HEK293 (cell line): Measurements from ENCODE around the gene CNTLN.

Experiments used
- CTCF ChIA-PET: fragments of 350-600 bp; formaldehyde crosslinking; extraction: SDS; loops from one replicate; lab custom pipeline; 2021; ENCODE audit warnings: antibody characterized with exemption; lab: Yijun Ruan, JAX
- POLR2A ChIA-PET: fragments of 300-600 bp; formaldehyde crosslinking; extraction: SDS; loops from one replicate; lab custom pipeline; 2020; ENCODE audit warnings: antibody characterized with exemption, inconsistent platforms; lab: Yijun Ruan, JAX
- H3K27ac ChIP-seq: fragments of 200-500 bp; sonication (Bioruptor generic); 2 replicates; pipeline ENCODE4 v1.5.1; 2014; ENCODE audit warnings: low read depth, low read length, control low read depth, inconsistent platforms; ENCODE audit errors: extremely low read depth
- H3K36me3 ChIP-seq, 2 experiments: fragments of 200-500 bp in 1 of 2; sonication (Bioruptor generic) in 1 of 2; 1 replicate in 1 of 2; 2 replicates in 1 of 2; pipeline ENCODE4 v1.5.1; 2014 to 2017; ENCODE audit warnings: inconsistent platforms in 2 of 2, low read length in 2 of 2; ENCODE audit not compliant: control insufficient read depth in 2 of 2, insufficient read depth in 1 of 2
- H3K4me1 ChIP-seq: fragments of 200-500 bp; sonication (Bioruptor generic); 2 replicates; pipeline ENCODE4 v1.5.1; 2014; ENCODE audit warnings: mild to moderate bottlenecking, low read length, inconsistent platforms; ENCODE audit not compliant: control insufficient read depth, insufficient read depth
- H3K4me3 ChIP-seq: 2 replicates; pipeline ENCODE4 v1.5.1; 2011; ENCODE audit warnings: low read depth, mild to moderate bottlenecking, control low read depth, low read length, moderate library complexity
- H3K9me3 ChIP-seq: fragments of 200-500 bp; sonication (Bioruptor generic); 2 replicates; pipeline ENCODE4 v1.5.1; 2014; ENCODE audit warnings: low read depth, low read length, inconsistent platforms; ENCODE audit not compliant: control insufficient read depth, insufficient read depth
- KLF10 ChIP-seq: fragments of 450-650 bp; IDR thresholded peaks from 2 replicates; pipeline ENCODE4 v1.5.1; 2018; ENCODE audit warnings: missing biosample characterization, mild to moderate bottlenecking, missing genetic modification characterization
- SALL2 ChIP-seq: fragments of 450-650 bp; formaldehyde crosslinking; IDR thresholded peaks from 2 replicates; pipeline ENCODE4 v1.5.0; 2017; ENCODE audit warnings: missing biosample characterization, mild to moderate bottlenecking, missing genetic modification characterization, borderline replicate concordance
- SP2 ChIP-seq: fragments of 450-650 bp; formaldehyde crosslinking; IDR thresholded peaks from 2 replicates; pipeline ENCODE4 v1.5.1; 2016; ENCODE audit warnings: missing biosample characterization, missing genetic modification characterization
- ZFP3 ChIP-seq: fragments of 450-650 bp; formaldehyde crosslinking; IDR thresholded peaks from 2 replicates; pipeline ENCODE4 v1.5.1; 2016; ENCODE audit warnings: low read depth, missing biosample characterization, missing genetic modification characterization
- ZNF121 ChIP-seq: fragments of 450-650 bp; formaldehyde crosslinking; IDR thresholded peaks from 2 replicates; pipeline ENCODE4 v1.5.1; 2016; ENCODE audit warnings: missing biosample characterization, missing genetic modification characterization
- ZNF133 ChIP-seq: fragments of 450-650 bp; formaldehyde crosslinking; IDR thresholded peaks from 2 replicates; pipeline ENCODE4 v1.5.1; 2016; ENCODE audit warnings: missing biosample characterization, missing genetic modification characterization
- ZNF138 ChIP-seq: fragments of 450-650 bp; formaldehyde crosslinking; IDR thresholded peaks from 2 replicates; pipeline ENCODE4 v1.5.1; 2016; ENCODE audit warnings: missing biosample characterization, missing genetic modification characterization, borderline replicate concordance
- ZNF140 ChIP-seq: fragments of 450-650 bp; formaldehyde crosslinking; IDR thresholded peaks from 2 replicates; pipeline ENCODE4 v1.5.1; 2016; ENCODE audit warnings: missing biosample characterization, missing genetic modification characterization
- ZNF148 ChIP-seq: fragments of 450-650 bp; formaldehyde crosslinking; IDR thresholded peaks from 2 replicates; pipeline ENCODE4 v1.5.0; 2017; ENCODE audit warnings: missing biosample characterization, missing genetic modification characterization, borderline replicate concordance
- ZNF18 ChIP-seq: fragments of 450-650 bp; formaldehyde crosslinking; IDR thresholded peaks from 2 replicates; pipeline ENCODE4 v1.5.1; 2016; ENCODE audit warnings: missing biosample characterization, missing genetic modification characterization
- ZNF223 ChIP-seq: fragments of 450-650 bp; formaldehyde crosslinking; IDR thresholded peaks from 2 replicates; pipeline ENCODE4 v1.5.1; 2016; ENCODE audit warnings: missing biosample characterization, missing genetic modification characterization
- ZNF324 ChIP-seq: fragments of 450-650 bp; formaldehyde crosslinking; IDR thresholded peaks from 2 replicates; pipeline ENCODE4 v1.5.1; 2016; ENCODE audit warnings: missing biosample characterization, missing genetic modification characterization
- ZNF354C ChIP-seq: fragments of 450-650 bp; formaldehyde crosslinking; IDR thresholded peaks from 2 replicates; pipeline ENCODE4 v1.5.1; 2016; ENCODE audit warnings: missing biosample characterization, missing genetic modification characterization, low read depth, borderline replicate concordance
- ZNF391 ChIP-seq: fragments of 450-650 bp; formaldehyde crosslinking; IDR thresholded peaks from 2 replicates; pipeline ENCODE4 v1.5.1; 2016; ENCODE audit warnings: low read depth, missing biosample characterization, missing genetic modification characterization, borderline replicate concordance
- ZNF48 ChIP-seq: fragments of 450-650 bp; formaldehyde crosslinking; IDR thresholded peaks from 2 replicates; pipeline ENCODE4 v1.5.1; 2016; ENCODE audit warnings: missing biosample characterization, missing genetic modification characterization
- ZNF521 ChIP-seq: fragments of 450-650 bp; formaldehyde crosslinking; IDR thresholded peaks from 2 replicates; pipeline ENCODE4 v1.5.1; 2017; ENCODE audit warnings: missing biosample characterization, mild to moderate bottlenecking, missing genetic modification characterization
- ZNF529 ChIP-seq: fragments of 450-650 bp; formaldehyde crosslinking; IDR thresholded peaks from 2 replicates; pipeline ENCODE4 v1.5.1; 2017; ENCODE audit warnings: missing genetic modification characterization, missing biosample characterization; ENCODE audit not compliant: insufficient replicate concordance
- ZNF544 ChIP-seq: fragments of 450-650 bp; formaldehyde crosslinking; IDR thresholded peaks from 2 replicates; pipeline ENCODE4 v1.5.0; 2017; ENCODE audit warnings: missing biosample characterization, missing genetic modification characterization
- ZNF555 ChIP-seq: fragments of 450-650 bp; formaldehyde crosslinking; conservative IDR thresholded peaks from 2 replicates; pipeline ENCODE4 v1.5.1; 2017; ENCODE audit warnings: missing biosample characterization, mild to moderate bottlenecking, missing genetic modification characterization, inconsistent platforms
- ZNF558 ChIP-seq: fragments of 450-650 bp; formaldehyde crosslinking; IDR thresholded peaks from 2 replicates; pipeline ENCODE4 v1.5.1; 2016; ENCODE audit warnings: missing biosample characterization, missing genetic modification characterization
- ZNF626 ChIP-seq: fragments of 450-650 bp; sonication (Bioruptor Pico); formaldehyde crosslinking; IDR thresholded peaks from 2 replicates; pipeline ENCODE4 v1.5.1; 2018; ENCODE audit warnings: missing biosample characterization, missing genetic modification characterization, inconsistent platforms
- ZNF777 ChIP-seq: fragments of 450-650 bp; formaldehyde crosslinking; IDR thresholded peaks from 2 replicates; pipeline ENCODE4 v1.5.1; 2017; ENCODE audit warnings: missing biosample characterization, missing genetic modification characterization, borderline replicate concordance
- ZNF843 ChIP-seq: fragments of 450-650 bp; formaldehyde crosslinking; IDR thresholded peaks from 2 replicates; pipeline ENCODE4 v1.5.1; 2016; ENCODE audit warnings: missing biosample characterization, missing genetic modification characterization
- ZSCAN18 ChIP-seq: fragments of 450-650 bp; formaldehyde crosslinking; IDR thresholded peaks from 2 replicates; pipeline ENCODE4 v1.5.1; 2016; ENCODE audit warnings: missing biosample characterization, missing genetic modification characterization
- ZSCAN30 ChIP-seq: fragments of 450-650 bp; IDR thresholded peaks from 2 replicates; pipeline ENCODE4 v1.5.1; 2018; ENCODE audit warnings: missing biosample characterization, mild to moderate bottlenecking, missing genetic modification characterization, moderate library complexity
- TF ChIP-seq, protein P1 (sequence below): fragments of 450-650 bp; IDR thresholded peaks from 2 replicates; pipeline ENCODE4 v1.5.1; 2018; ENCODE audit warnings: missing biosample characterization, mild to moderate bottlenecking, missing genetic modification characterization

CNTLN gene

GRCh38 chr9:17269799-17270198 is 135.0 kb downstream of the CNTLN start:
- Histone ChIP-seq H3K36me3 (no peaks in the 10 kb centered on the region), H3K4me1 (no peaks in the 10 kb centered on the region), H3K4me3 (no peak overlapping the region), H3K27ac (no peak overlapping the region), H3K9me3 (no peaks in the 10 kb centered on the region)
- TF ChIP-seq ZNF391 (tag by site-specific recombination) = no peak
- TF ChIP-seq ZNF133 (tag by site-specific recombination) = no peak
- TF ChIP-seq ZNF558 (tag by site-specific recombination) = no peak
- no peak for TF ChIP-seq ZSCAN18 (tag by site-specific recombination)
- TF ChIP-seq ZSCAN30 = no peak
- TF ChIP-seq ZNF626 (tag by site-specific recombination) = no peak
- no peak for TF ChIP-seq SP2
- no peak for TF ChIP-seq ZNF18 (tag by site-specific recombination)
- TF ChIP-seq, protein P1, sequence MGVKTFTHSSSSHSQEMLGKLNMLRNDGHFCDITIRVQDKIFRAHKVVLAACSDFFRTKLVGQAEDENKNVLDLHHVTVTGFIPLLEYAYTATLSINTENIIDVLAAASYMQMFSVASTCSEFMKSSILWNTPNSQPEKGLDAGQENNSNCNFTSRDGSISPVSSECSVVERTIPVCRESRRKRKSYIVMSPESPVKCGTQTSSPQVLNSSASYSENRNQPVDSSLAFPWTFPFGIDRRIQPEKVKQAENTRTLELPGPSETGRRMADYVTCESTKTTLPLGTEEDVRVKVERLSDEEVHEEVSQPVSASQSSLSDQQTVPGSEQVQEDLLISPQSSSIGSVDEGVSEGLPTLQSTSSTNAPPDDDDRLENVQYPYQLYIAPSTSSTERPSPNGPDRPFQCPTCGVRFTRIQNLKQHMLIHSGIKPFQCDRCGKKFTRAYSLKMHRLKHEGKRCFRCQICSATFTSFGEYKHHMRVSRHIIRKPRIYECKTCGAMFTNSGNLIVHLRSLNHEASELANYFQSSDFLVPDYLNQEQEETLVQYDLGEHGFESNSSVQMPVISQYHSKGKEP (tag by site-specific recombination) = no peak
- TF ChIP-seq ZNF777 (tag by site-specific recombination) = no peak
- TF ChIP-seq ZNF544 (tag by site-specific recombination) = no peak
- TF ChIP-seq ZNF555 (tag by site-specific recombination) = no peak
- no peak for TF ChIP-seq ZNF529 (tag by site-specific recombination)
- CTCF ChIA-PET = no interaction called here
- POLR2A ChIA-PET = no interaction called here

GRCh38 chr9:17272536-17272935 is 137.7 kb downstream of the CNTLN start:
- TF ChIP-seq KLF10 (tag by site-specific recombination) = no peak
- TF ChIP-seq ZNF223 (tag by site-specific recombination) = no peak
- TF ChIP-seq ZNF148 (tag by site-specific recombination) = no peak
- TF ChIP-seq ZNF354C (tag by site-specific recombination) = no peak
- no peak for TF ChIP-seq ZNF324 (tag by site-specific recombination)
- no peak for TF ChIP-seq SALL2 (tag by site-specific recombination)
- no peak for TF ChIP-seq ZNF521 (tag by site-specific recombination)
- no peak for TF ChIP-seq ZNF843 (tag by site-specific recombination)
- TF ChIP-seq ZNF138 (tag by site-specific recombination) = no peak
- no peak for TF ChIP-seq ZNF48 (tag by site-specific recombination)
- TF ChIP-seq ZFP3 (tag by site-specific recombination) = no peak
- TF ChIP-seq ZNF121 (tag by site-specific recombination) = no peak
- no peak for TF ChIP-seq ZNF140 (tag by site-specific recombination)
- Histone ChIP-seq H3K4me3 (no peak overlapping the region), H3K27ac (no peak overlapping the region), H3K36me3 (no peaks in the 10 kb centered on the region), H3K4me1 (no peaks in the 10 kb centered on the region), H3K9me3 (no peaks in the 10 kb centered on the region)
- CTCF ChIA-PET = no interaction called here
- POLR2A ChIA-PET = no interaction called here
